PC-9 (cell line): ENCODE results near the gene EFCAB7.

Experiments used
- EZH2 ChIP-seq: fragments of 200-600 bp; sonication (generic); IDR thresholded peaks from 2 replicates; pipeline ENCODE4 v1.8.0; 2017; ENCODE audit warnings: antibody characterized with exemption, low read depth
- TF ChIP-seq, protein P1 (sequence below): fragments of 200-600 bp; sonication (generic); conservative IDR thresholded peaks from 2 replicates; pipeline ENCODE4 v1.6.1; 2017; ENCODE audit warnings: mixed run types, antibody characterized with exemption, mild to moderate bottlenecking, moderate library complexity

GRCh38 chr1:63506782-63507181 lies 16.5 kb upstream of the EFCAB7 start:
- TF ChIP-seq, protein P1, sequence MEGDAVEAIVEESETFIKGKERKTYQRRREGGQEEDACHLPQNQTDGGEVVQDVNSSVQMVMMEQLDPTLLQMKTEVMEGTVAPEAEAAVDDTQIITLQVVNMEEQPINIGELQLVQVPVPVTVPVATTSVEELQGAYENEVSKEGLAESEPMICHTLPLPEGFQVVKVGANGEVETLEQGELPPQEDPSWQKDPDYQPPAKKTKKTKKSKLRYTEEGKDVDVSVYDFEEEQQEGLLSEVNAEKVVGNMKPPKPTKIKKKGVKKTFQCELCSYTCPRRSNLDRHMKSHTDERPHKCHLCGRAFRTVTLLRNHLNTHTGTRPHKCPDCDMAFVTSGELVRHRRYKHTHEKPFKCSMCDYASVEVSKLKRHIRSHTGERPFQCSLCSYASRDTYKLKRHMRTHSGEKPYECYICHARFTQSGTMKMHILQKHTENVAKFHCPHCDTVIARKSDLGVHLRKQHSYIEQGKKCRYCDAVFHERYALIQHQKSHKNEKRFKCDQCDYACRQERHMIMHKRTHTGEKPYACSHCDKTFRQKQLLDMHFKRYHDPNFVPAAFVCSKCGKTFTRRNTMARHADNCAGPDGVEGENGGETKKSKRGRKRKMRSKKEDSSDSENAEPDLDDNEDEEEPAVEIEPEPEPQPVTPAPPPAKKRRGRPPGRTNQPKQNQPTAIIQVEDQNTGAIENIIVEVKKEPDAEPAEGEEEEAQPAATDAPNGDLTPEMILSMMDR = no peak
- no peak for TF ChIP-seq EZH2
